ENCODE data around the gene CLEC4A. TPM values are rescaled to one million over a fixed set of nuclear protein-coding genes. Genes with fewer than 3 reads are reported as not detected.

Gene CLEC4A
- total and polyA plus RNA-seq, 2 experiments from 2014 or later = 0.48 TPM; not detected in 1

- H3K36me3 Mint-ChIP-seq (ENCODE audit: low read depth) = peaks cover 16% of the 10 kb centered on the region
- H3K27me3 ChIP-seq (ENCODE audit: insufficient read depth) = no peaks in the 10 kb centered on the region
- 0 out of 2 replicates have a peak, but pooled peaks cover 3% of the 10 kb centered on the region for H3F3A ChIP-seq (replicated peaks; ENCODE audit: low read depth)
- 0 out of 2 replicates have a peak, but pooled peaks cover 12% of the 10 kb centered on the region for H3K36me3 ChIP-seq (ENCODE audit: insufficient read depth)
- peaks cover 4% of the 10 kb centered on the region for H3K27me3 Mint-ChIP-seq (ENCODE audit: insufficient read depth, low read depth, poor library complexity)
- peaks cover 19% of the 10 kb centered on the region for H3K9me3 Mint-ChIP-seq
- no peak overlapping the region; the same call in 2 of the 3 replicates for H3K4me3 Mint-ChIP-seq
- peaks cover 19% of the 10 kb centered on the region for H3K4me1 Mint-ChIP-seq
- no peaks in the 10 kb centered on the region for H4K20me1 ChIP-seq (replicated peaks; ENCODE audit: insufficient read depth)
- no peaks in the 10 kb centered on the region for H3K79me2 ChIP-seq (replicated peaks; ENCODE audit: insufficient read depth)
- ATAC-seq = peak; percentile 99
- peak overlapping the region; percentile 81 for H3K27ac Mint-ChIP-seq
- H3K4me1 ChIP-seq (ENCODE audit: insufficient read depth) = peaks cover 21% of the 10 kb centered on the region
- DNase-seq (ENCODE audit: low spot score) = peak; percentile 82
- H2AFZ ChIP-seq = peak overlapping the region; percentile 98
- H3K4me3 ChIP-seq = no peak overlapping the region
- 0 out of 2 replicates have a peak overlapping the region, but pooled peaks have one; percentile 46 for H3K27ac ChIP-seq (ENCODE audit: low read depth)
- peaks cover 9% of the 10 kb centered on the region; the same call in 1 of the 2 replicates for H3K9me2 ChIP-seq (ENCODE audit: insufficient read depth)
- peak overlapping the region; percentile 68 for H3K4me2 ChIP-seq
- no peak for TF ChIP-seq CTCF (conservative IDR thresholded peaks at IDR 0.05; ENCODE audit: low read depth in 2 of 2)
- peak; percentile 38; the same call in 1 of the 2 replicates for TF ChIP-seq ZNF462 (CRISPR knock-in tag; IDR thresholded peaks at IDR 0.05)
Measured at GRCh38 chr12:8145754-8146441, 22.5 kb downstream of the CLEC4A start.

Measured in GM23338 (cell line).